GM08714 (cell line): Measurements from ENCODE around the gene TNIK.

Experiments
- H3K4me3 ChIP-seq: fragments of 200-500 bp; sonication (Bioruptor generic); 2 replicates; pipeline ENCODE4 v1.5.1; 2014; ENCODE audit warnings: mild to moderate bottlenecking, low read length, inconsistent platforms
- ZNF274 ChIP-seq: IDR thresholded peaks from 2 replicates; pipeline ENCODE4 v1.6.1; 2012; ENCODE audit warnings: mild to moderate bottlenecking, low read depth, low read length

TNIK gene

GRCh38 chr3:171349392-171349791, 110.8 kb downstream of the TNIK start:
- no peak overlapping the region for H3K4me3 ChIP-seq
- TF ChIP-seq ZNF274 = no peak

GRCh38 chr3:171348121-171348520, 112.1 kb downstream of the TNIK start:
- TF ChIP-seq ZNF274 = no peak
- H3K4me3 ChIP-seq = no peak overlapping the region; the same call in 1 of the 2 replicates

GRCh38 chr3:171347301-171348039, 112.7 kb downstream of the TNIK start:
- H3K4me3 ChIP-seq = peak overlapping the region; percentile 31; the same call in 1 of the 2 replicates

GRCh38 chr3:171346582-171347300, 113.5 kb downstream of the TNIK start:
- peak overlapping the region; percentile 31; the same call in 1 of the 2 replicates for H3K4me3 ChIP-seq
- no peak for TF ChIP-seq ZNF274

More at GRCh38 chr3:171347301-171348039, 112.7 kb downstream of the TNIK start:
- TF ChIP-seq ZNF274 = no peak

- H3K4me3 ChIP-seq = no peak overlapping the region; the same call in 1 of the 2 replicates
- no peak for TF ChIP-seq ZNF274
These were observed 114.2 kb downstream of the TNIK start for GRCh38 chr3:171346019-171346418.

- TF ChIP-seq ZNF274 = no peak
- no peak overlapping the region for H3K4me3 ChIP-seq
These were observed 114.9 kb downstream of the TNIK start for GRCh38 chr3:171345107-171345843.

- H3K4me3 ChIP-seq = no peak overlapping the region
- no peak for TF ChIP-seq ZNF274
These were observed 116.5 kb downstream of the TNIK start for GRCh38 chr3:171343693-171344092.

DNA sequence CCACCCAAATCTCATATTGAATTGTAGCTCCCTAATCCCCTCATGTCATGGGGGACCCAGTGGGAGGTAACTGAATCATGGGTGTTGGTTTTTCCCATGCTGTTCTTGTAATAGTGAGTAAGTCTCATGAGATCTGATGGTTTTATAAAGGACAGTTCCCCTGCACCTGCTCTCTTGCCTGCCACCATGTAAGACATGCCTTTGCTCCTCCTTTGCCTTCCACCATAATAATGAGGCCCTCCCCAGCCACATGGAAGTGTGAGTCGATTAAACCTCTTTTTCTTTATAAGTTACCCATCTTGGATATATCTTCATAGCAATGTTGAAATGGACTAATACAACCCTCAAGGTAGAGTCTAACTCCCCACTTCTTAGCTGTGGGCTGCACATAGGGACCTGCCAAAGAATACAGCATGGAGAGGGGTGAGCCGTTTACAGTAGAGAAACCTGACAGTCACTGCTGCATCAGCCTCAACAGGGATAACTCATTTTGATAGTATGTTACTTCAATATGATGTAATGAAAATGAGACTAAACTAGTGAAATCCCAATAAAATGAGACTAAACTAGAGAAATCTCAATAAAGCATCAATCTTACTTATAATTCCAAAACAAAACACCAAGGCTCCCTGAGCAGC, 117.3 kb downstream of the TNIK start:
- no peak overlapping the region for H3K4me3 ChIP-seq

GRCh38 chr3:171342200-171342599, 118.0 kb downstream of the TNIK start:
- no peak for TF ChIP-seq ZNF274
- H3K4me3 ChIP-seq = no peak overlapping the region

More for the DNA sequence above, 117.3 kb downstream of the TNIK start:
- TF ChIP-seq ZNF274 = no peak

- no peak for TF ChIP-seq ZNF274
- H3K4me3 ChIP-seq = no peak overlapping the region
These were observed 119.8 kb downstream of the TNIK start for GRCh38 chr3:171340434-171340833.

GRCh38 chr3:171339598-171339997, 120.6 kb downstream of the TNIK start:
- TF ChIP-seq ZNF274 = no peak
- H3K4me3 ChIP-seq = no peak overlapping the region

DNA sequence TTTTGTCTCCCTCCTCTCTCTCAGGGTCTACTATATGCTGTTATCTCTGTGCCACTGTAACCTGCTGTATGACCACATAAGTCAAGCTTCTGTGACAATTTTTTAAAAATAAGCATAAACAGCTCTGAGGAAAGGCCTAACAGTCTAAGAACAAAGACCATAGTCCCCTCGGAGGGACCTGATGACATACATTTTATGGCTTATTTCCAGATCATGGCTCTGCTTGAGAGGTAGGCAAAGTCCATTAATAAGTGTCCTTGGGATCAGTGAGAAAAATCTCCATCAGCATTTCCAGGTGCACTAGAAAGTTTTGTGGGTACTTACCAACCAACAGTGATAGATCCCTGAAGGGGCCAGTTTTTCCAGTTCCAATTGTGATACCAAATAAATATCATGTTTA, 123.8 kb downstream of the TNIK start:
- no peak for TF ChIP-seq ZNF274
- no peak overlapping the region for H3K4me3 ChIP-seq

DNA sequence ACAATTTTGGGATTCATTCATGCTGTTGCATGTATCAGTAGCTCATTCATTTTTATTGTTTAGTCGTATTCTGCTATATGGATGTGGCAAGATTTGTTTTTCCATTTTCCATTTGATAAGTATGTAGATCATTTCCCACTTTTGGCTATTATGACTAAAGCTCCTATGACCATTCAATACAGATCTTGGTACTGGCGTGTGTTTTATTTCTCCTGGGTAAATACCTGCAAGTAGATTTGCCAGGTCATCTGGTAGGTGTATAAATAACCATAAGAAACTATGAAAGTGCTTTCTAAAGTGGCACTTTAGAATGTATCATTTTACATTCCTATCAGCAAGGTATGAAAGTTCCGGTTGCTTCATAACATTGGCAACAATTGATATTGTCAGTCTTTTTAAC, 124.6 kb downstream of the TNIK start:
- no peak overlapping the region for H3K4me3 ChIP-seq
- TF ChIP-seq ZNF274 = no peak

DNA sequence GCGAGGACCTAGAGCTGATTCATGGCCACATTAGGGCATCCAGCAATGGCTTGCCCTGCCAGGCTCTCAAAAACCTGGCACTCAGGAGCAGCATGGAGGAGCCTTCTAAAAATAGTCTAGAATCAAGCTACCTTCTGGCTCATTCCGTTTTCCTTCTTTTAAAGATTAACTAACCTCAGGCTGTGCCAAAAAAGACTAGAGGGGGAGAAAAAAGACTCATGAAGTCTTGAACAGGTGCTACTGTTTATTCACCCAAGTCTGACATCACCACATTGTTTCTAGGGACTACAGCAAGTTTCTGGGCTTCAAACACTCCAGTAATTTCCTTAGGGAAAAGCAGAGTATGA, 125.8 kb downstream of the TNIK start:
- no peak for TF ChIP-seq ZNF274
- no peak overlapping the region for H3K4me3 ChIP-seq
